Activated CD4-positive, alpha-beta memory T cell treated with anti-CD3 and anti-CD28 coated beads, Interleukin-2, amount 10 ng/mL, durations not matched to agents 7 days and 5 days (primary cell): ENCODE results near the gene RNASE4. TPM values are rescaled to one million over a fixed set of nuclear protein-coding genes. Genes with fewer than 3 reads are reported as not detected.
A peak's percentile ranks its signal among the peaks of the same experiment; 100 is the strongest.

Source experiments
- CTCF ChIA-PET: fragments of 350-600 bp; sonication (Branson Sonifier 250); formaldehyde crosslinking; loops from one replicate; lab custom pipeline; 2021; ENCODE audit warnings: antibody characterized with exemption, inconsistent platforms; lab: Charles Lee
- POLR2A ChIA-PET: fragments of 350-600 bp; sonication (Branson Sonifier 250); formaldehyde crosslinking; loops from one replicate; lab custom pipeline; 2021; ENCODE audit warnings: antibody characterized with exemption; lab: Charles Lee
- DNase-seq: peaks from one replicate; pipeline ENCODE4 v3.0.0-alpha.2; 2020
- H3K27ac Mint-ChIP-seq: one replicate; pipeline ENCODE4 v1.8.0; 2021; ENCODE audit warnings: mild to moderate bottlenecking, mixed read lengths
- H3K27me3 Mint-ChIP-seq: one replicate; pipeline ENCODE4 v1.8.0; 2021; ENCODE audit warnings: mixed read lengths
- H3K36me3 Mint-ChIP-seq: one replicate; pipeline ENCODE4 v1.8.0; 2021; ENCODE audit warnings: low read depth, mixed read lengths
- H3K4me1 Mint-ChIP-seq: one replicate; pipeline ENCODE4 v1.8.0; 2021; ENCODE audit warnings: mixed read lengths
- H3K4me3 Mint-ChIP-seq: one replicate; pipeline ENCODE4 v1.8.0; 2021; ENCODE audit warnings: mild to moderate bottlenecking, mixed read lengths
- H3K9me3 Mint-ChIP-seq: one replicate; pipeline ENCODE4 v1.8.0; 2021; ENCODE audit warnings: mixed read lengths
- total RNA-seq, 2 experiments: library from RNA; stranded (reverse); gene quantifications; one replicate each; pipeline ENCODE4 v1.2.3, GENCODE V29; 2021

The RNASE4 gene
- total RNA-seq, 2 experiments from 2014 or later: 2.7 to 4.7 TPM

GRCh38 chr14:20680363-20680762, 4.0 kb upstream of the RNASE4 start:
- Mint-ChIP-seq H3K27me3 (no peaks in the 10 kb centered on the region), H3K27ac (no peak overlapping the region), H3K9me3 (no peaks in the 10 kb centered on the region), H3K4me1 (peaks cover 15% of the 10 kb centered on the region), H3K36me3 (no peaks in the 10 kb centered on the region), H3K4me3 (no peak overlapping the region)
- ChIA-PET POLR2A (interaction anchor here (0.9 to 6.7 kb wide), 11 partner anchors 11 to 225 kb away, joined by 3 to 69 read pairs (median 9); partner anchors contain the start of genes APEX1, OSGEP, PIP4P1 and PNP), CTCF (interaction anchor here (1.1 to 13.8 kb wide), 11 partner anchors 9 to 291 kb away, joined by 3 to 179 read pairs (median 6); no protein-coding TSS in a partner anchor)
- DNase-seq: no peak

GRCh38 chr14:20680843-20681347, 3.5 kb upstream of the RNASE4 start:
- H3K27me3 Mint-ChIP-seq: no peaks in the 10 kb centered on the region
- H3K4me3 Mint-ChIP-seq: no peak overlapping the region
- POLR2A ChIA-PET: interaction anchor here (0.7 to 6.7 kb wide), 22 partner anchors 8 to 423 kb away, joined by 3 to 69 read pairs (median 6); partner anchors contain the start of genes CCNB1IP1, PARP2, PIP4P1 and PNP
- no peaks in the 10 kb centered on the region for H3K36me3 Mint-ChIP-seq
- H3K27ac Mint-ChIP-seq: no peak overlapping the region
- peaks cover 13% of the 10 kb centered on the region for H3K4me1 Mint-ChIP-seq
- DNase-seq: no peak
- H3K9me3 Mint-ChIP-seq: no peaks in the 10 kb centered on the region
- CTCF ChIA-PET: interaction anchor here (1.1 to 13.8 kb wide), 16 partner anchors 10 to 290 kb away, joined by 3 to 179 read pairs (median 6); partner anchors contain the start of gene PIP4P1

DNA sequence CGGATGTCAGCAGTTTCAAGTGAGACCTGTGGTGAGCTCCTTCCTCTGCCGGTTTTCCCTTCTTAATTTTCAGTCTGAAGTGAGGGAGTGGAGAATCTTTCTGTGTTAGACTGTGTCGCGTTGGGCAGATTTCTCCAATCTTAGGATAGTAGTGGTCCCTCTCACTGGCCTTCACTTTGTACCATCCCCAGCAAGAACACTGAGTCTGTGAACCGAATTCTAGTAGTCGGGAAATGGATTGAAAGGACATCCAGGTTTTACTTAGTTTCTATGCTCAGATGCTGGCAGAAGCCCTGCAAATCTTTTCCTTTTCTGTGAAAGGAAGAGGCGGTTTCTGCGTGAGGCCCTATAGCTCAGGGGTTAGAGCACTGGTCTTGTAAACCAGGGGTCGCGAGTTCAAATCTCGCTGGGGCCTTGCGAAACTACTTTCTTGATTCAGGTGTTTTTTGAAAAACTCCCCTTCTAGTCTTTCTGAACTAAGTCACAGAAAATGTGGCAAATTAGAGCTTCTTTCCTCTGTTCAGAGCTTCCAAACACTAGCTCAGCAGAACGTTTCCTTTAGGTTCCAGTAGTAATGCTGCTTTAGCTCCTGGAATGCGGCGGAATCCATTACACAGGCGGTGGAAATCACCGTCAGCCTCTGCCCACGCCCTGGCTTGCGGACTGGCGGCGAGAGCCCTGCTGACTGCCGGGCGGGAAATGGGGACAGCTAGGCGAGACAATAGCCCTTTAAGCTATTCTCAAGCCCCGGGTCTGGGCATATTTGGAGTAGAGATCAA, 2.8 kb upstream of the RNASE4 start:
- Mint-ChIP-seq H3K9me3 (no peaks in the 10 kb centered on the region), H3K36me3 (no peaks in the 10 kb centered on the region), H3K27ac (no peak overlapping the region), H3K4me3 (no peak overlapping the region), H3K27me3 (no peaks in the 10 kb centered on the region), H3K4me1 (peaks cover 13% of the 10 kb centered on the region)
- CTCF ChIA-PET: interaction anchor here (0.6 to 13.8 kb wide), 21 partner anchors 10 to 352 kb away, joined by 3 to 179 read pairs (median 6); partner anchors contain the start of genes PARP2 and PIP4P1
- DNase-seq: peak; percentile 88
- POLR2A ChIA-PET: interaction anchor here (0.7 to 6.7 kb wide), 27 partner anchors 9 to 422 kb away, joined by 3 to 69 read pairs (median 4); partner anchors contain the start of genes CCNB1IP1, PARP2 and PNP

GRCh38 chr14:20682127-20682434, 2.3 kb upstream of the RNASE4 start:
- ChIA-PET CTCF (interaction anchor here (1.0 to 13.8 kb wide), 19 partner anchors 10 to 352 kb away, joined by 3 to 179 read pairs (median 6); partner anchors contain the start of genes PARP2 and PIP4P1), POLR2A (interaction anchor here (0.8 to 6.7 kb wide), 22 partner anchors 9 to 422 kb away, joined by 3 to 69 read pairs (median 6); partner anchors contain the start of genes APEX1, CCNB1IP1, OSGEP and PARP2)
- Mint-ChIP-seq H3K9me3 (no peaks in the 10 kb centered on the region), H3K36me3 (no peaks in the 10 kb centered on the region), H3K4me3 (no peak overlapping the region), H3K4me1 (peaks cover 13% of the 10 kb centered on the region), H3K27me3 (no peaks in the 10 kb centered on the region), H3K27ac (no peak overlapping the region)
- DNase-seq: no peak

- ChIA-PET CTCF (interaction anchor here (0.9 to 13.8 kb wide), 17 partner anchors 9 to 353 kb away, joined by 3 to 179 read pairs (median 7); partner anchors contain the start of genes PARP2 and PIP4P1), POLR2A (interaction anchor here (0.8 to 6.7 kb wide), 24 partner anchors 9 to 422 kb away, joined by 3 to 69 read pairs (median 6); partner anchors contain the start of genes APEX1, CCNB1IP1, OSGEP and PARP2)
- Mint-ChIP-seq H3K36me3 (no peaks in the 10 kb centered on the region), H3K9me3 (no peaks in the 10 kb centered on the region), H3K4me1 (peaks cover 13% of the 10 kb centered on the region), H3K27me3 (no peaks in the 10 kb centered on the region), H3K4me3 (no peak overlapping the region), H3K27ac (no peak overlapping the region)
- DNase-seq: peak; percentile 78
These were observed 1.8 kb upstream of the RNASE4 start for GRCh38 chr14:20682435-20683124.

- H3K36me3 Mint-ChIP-seq: no peaks in the 10 kb centered on the region
- no peaks in the 10 kb centered on the region for H3K27me3 Mint-ChIP-seq
- no peak overlapping the region for H3K27ac Mint-ChIP-seq
- POLR2A ChIA-PET: interaction anchor here (0.8 to 6.7 kb wide), 18 partner anchors 8 to 421 kb away, joined by 3 to 69 read pairs (median 5); partner anchors contain the start of genes APEX1, CCNB1IP1, OSGEP and PARP2
- CTCF ChIA-PET: interaction anchor here (0.9 to 13.8 kb wide), 11 partner anchors 9 to 341 kb away, joined by 3 to 179 read pairs (median 7); partner anchors contain the start of gene PARP2
- H3K4me1 Mint-ChIP-seq: peaks cover 15% of the 10 kb centered on the region
- DNase-seq: peak; percentile 82
- H3K4me3 Mint-ChIP-seq: no peak overlapping the region
- no peaks in the 10 kb centered on the region for H3K9me3 Mint-ChIP-seq
These were observed 1.1 kb upstream of the RNASE4 start for GRCh38 chr14:20683125-20683890.

- Mint-ChIP-seq H3K36me3 (no peaks in the 10 kb centered on the region), H3K4me3 (no peak overlapping the region), H3K4me1 (peaks cover 19% of the 10 kb centered on the region), H3K27ac (no peak overlapping the region), H3K9me3 (no peaks in the 10 kb centered on the region), H3K27me3 (no peaks in the 10 kb centered on the region)
- no peak for DNase-seq
- POLR2A ChIA-PET: interaction anchor here (0.6 to 6.7 kb wide), 12 partner anchors 9 to 352 kb away, joined by 3 to 69 read pairs (median 10); partner anchors contain the start of genes CCNB1IP1, PARP2, PIP4P1 and PNP
- CTCF ChIA-PET: interaction anchor here (1.1 to 13.8 kb wide), 4 partner anchors 8 to 71 kb away, joined by 4 to 179 read pairs (median 10); no protein-coding TSS in a partner anchor
These were observed 499 bp downstream of the RNASE4 start for GRCh38 chr14:20684662-20685456.

- POLR2A ChIA-PET: interaction anchor here (0.7 to 0.8 kb wide), 2 partner anchors 74 to 76 kb away, joined by 3 read pairs; no protein-coding TSS in a partner anchor
- no peak for DNase-seq
- Mint-ChIP-seq H3K4me1 (peaks cover 30% of the 10 kb centered on the region), H3K27ac (no peak overlapping the region), H3K4me3 (no peak overlapping the region), H3K36me3 (no peaks in the 10 kb centered on the region), H3K27me3 (no peaks in the 10 kb centered on the region), H3K9me3 (no peaks in the 10 kb centered on the region)
- CTCF ChIA-PET: interaction anchor here (0.6 to 13.8 kb wide), 4 partner anchors 27 to 359 kb away, joined by 3 to 179 read pairs (median 4); no protein-coding TSS in a partner anchor
These were observed 2.2 kb downstream of the RNASE4 start for GRCh38 chr14:20686386-20687143.

GRCh38 chr14:20687362-20688166, 3.2 kb downstream of the RNASE4 start:
- ChIA-PET CTCF (interaction anchor here (0.6 to 8.3 kb wide), 4 partner anchors 27 to 360 kb away, joined by 3 to 122 read pairs (median 3); no protein-coding TSS in a partner anchor), POLR2A (interaction anchor here (0.7 to 1.4 kb wide), 3 partner anchors 25 to 77 kb away, joined by 3 to 4 read pairs (median 3); no protein-coding TSS in a partner anchor)
- no peak overlapping the region for H3K27ac Mint-ChIP-seq

More at GRCh38 chr14:20687362-20688166, 3.2 kb downstream of the RNASE4 start:
- peaks cover 39% of the 10 kb centered on the region for H3K4me1 Mint-ChIP-seq
- no peaks in the 10 kb centered on the region for H3K36me3 Mint-ChIP-seq
- no peaks in the 10 kb centered on the region for H3K27me3 Mint-ChIP-seq
- no peaks in the 10 kb centered on the region for H3K9me3 Mint-ChIP-seq
- no peak for DNase-seq
- H3K4me3 Mint-ChIP-seq: no peak overlapping the region
